NCI-H1930 (cell line): ENCODE data around the gene NHEJ1.

ENCODE experiments used
- DNase-seq, 2 experiments: peaks; one replicate each; lab custom pipeline; 2025; lab: John Stamatoyannopoulos, UW

The NHEJ1 gene

GRCh38 chr2:219182331-219183150 lies 21.9 kb upstream of the NHEJ1 start:
- DNase-seq = no peak

DNA sequence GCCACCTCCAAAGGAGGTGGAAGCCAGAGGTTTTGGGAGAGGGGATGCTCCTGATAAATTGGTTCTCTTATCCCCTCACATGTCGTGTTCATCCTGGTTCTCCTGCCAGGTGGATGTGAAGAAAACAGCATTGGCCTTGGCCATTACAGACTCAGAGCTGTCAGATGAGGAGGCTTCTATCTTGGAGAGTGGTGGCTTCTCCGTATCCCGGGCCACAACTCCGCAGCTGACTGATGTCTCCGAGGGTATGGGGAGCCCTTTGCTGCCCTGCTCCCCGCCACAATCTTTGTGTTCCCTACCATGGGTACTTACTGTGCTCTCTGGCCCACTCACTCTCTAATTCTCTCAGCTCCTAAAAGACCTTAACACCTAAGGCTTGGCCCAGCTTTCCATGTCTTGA lies 20.9 kb upstream of the NHEJ1 start:
- no peak for DNase-seq

DNA sequence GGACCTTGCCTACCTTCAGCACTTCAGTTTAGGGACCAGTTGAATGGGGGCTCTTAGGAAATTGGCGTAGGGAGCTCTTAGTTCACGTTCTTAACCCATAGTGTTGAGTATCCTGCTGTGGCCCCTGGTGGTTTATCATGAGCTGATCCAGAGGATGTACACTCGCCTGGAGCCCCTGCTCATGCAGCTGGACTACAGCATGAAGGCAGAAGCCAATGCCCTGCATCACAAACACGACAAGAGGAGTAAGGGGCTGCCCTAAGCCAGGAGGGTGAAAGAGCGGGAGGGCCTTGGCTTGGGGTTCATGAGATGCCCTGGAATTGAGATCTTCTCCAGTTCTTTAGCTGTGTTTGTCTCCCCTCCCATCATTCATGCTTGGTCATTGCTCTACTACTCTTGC lies 20.3 kb upstream of the NHEJ1 start:
- no peak for DNase-seq

GRCh38 chr2:219179601-219180465 lies 19.2 kb upstream of the NHEJ1 start:
- DNase-seq = no peak

DNA sequence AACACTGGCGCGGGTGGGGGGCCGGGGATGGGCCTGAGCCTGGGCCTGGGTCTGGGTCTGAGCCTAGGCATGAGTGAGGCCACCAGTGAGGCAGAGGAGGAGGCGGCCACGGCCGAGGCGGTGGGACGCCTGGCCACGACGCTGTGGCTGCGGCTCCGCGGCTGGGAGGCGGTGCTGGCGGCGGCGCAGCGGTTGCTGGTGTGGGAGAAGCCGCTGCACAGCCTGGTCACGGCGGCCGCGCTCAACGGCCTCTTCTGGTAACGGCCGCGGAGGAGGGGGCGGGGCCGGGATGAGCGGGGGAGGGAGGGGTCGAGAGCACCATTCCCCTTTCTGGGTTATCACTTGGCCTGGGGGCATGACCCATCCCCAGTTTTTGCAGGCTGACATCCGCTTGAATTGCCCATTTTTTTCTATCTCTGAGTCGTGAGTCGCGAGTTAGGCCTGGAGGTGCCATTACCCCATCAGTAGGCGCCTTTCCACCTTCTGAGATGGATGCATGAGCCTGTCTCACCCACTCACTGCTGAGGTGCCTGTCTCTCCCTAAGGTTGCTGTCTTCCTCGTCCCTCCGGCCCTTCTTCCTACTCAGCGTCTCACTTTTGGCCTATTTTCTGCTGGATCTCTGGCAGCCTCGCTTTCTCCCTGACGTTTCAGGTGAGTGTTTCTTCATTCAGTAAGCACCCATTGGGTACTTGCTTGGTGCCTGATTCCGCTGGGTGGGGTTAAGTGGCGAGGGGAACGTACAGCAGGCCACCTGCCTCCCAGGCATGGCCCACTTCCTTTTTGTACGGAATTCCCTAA lies 18.0 kb upstream of the NHEJ1 start:
- no peak for DNase-seq

- DNase-seq = peak; percentile 84 to 89
Observed at GRCh38 chr2:219177552-219178376, 17.1 kb upstream of the NHEJ1 start, which contains the start of gene RETREG2. TSS of gene RETREG2 (plus strand) at chr2:219178275. CDS start at chr2:219178353, 78 bp downstream.

DNA sequence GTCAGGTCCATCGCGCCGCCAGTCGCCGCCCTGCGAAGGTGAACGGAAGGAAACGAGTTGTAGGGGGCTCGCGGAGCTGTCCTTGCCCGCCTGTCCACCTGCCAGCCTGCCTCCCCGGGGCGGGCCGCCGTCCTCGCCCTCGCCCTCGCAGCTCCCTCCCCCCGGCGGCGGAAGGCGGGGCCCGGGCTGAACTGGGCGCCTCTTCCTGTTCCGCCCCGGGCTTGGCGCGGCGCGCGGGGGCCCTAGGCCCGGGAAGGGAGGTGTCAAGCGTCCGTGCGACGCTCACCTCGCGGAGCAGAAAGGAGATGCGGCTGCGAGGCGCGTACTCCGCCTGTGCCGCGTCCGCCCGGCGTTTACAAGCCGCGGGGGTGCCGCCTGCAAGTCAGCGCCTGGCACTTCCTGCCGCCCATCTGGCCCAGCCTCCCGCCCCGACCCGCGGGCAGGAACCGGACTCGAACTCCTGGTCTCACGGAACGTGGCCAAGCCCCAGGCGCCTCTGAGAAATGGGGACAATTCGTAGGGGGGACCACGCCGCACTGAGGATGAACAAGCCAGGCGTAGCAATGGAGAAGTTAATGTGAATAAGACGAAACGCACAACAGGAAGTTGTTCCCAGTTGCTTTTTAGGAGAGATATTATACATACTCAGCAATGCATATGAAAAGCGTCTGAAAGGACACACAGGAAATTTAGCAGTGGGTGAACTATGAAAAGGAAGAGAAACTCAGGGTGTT lies 16.4 kb upstream of the NHEJ1 start, which contains the start of gene CNPPD1:
TSS of gene CNPPD1 (minus strand) at position 108 of the 734 bp plus-strand sequence. CDS start at position 11, 97 bp downstream.
- peak; percentile 78 to 83 for DNase-seq

- no peak for DNase-seq
Observed at GRCh38 chr2:219175928-219176817, 15.6 kb upstream of the NHEJ1 start.

DNA sequence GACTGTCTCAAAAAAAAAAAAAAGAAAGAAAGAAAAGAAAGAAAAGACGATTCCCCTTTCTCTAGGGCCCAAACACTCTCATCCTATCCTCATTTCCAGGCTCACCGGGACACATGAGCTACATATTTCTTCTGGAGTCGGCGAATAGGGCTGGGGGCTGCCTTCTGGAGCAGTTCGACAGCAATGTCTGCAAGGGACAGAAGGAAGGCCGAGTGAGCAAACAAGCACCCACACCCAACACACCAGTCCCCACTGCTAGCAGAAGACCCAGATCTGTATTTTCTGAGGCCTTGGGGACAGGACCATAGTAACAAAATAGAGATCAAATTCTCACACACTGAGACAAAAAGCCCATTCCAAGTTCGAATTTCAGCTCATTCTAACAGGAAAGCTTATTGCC lies 14.9 kb upstream of the NHEJ1 start:
- no peak for DNase-seq

DNA sequence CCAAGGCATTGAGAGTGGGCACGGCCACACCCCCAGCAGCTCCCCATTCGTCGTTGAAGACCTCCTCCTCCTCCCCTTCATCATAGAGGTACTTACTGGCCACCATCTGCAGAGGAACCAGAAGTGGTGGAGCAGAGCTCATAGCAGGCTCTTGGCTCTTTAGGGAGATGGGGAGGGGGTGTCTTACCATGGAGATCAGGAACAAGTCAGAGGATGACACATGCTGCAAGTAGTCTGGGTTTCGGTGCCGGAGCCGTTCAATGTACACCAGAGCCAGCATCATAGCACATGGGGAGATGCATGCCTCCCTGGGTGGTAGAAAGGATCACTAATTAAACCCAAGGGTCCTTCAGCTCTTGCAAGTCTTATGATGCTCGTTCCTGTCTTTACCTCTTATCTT lies 14.2 kb upstream of the NHEJ1 start:
- no peak for DNase-seq

- no peak for DNase-seq
Observed at GRCh38 chr2:219174146-219174545, 13.5 kb upstream of the NHEJ1 start.

- no peak for DNase-seq
Observed at GRCh38 chr2:219173176-219173575, 12.6 kb upstream of the NHEJ1 start.

- no peak for DNase-seq
Observed at GRCh38 chr2:219172231-219173154, 11.9 kb upstream of the NHEJ1 start.

- peak in 1 of 2 experiments; percentile 24 for DNase-seq
Observed at GRCh38 chr2:219171231-219171651, 10.6 kb upstream of the NHEJ1 start.

GRCh38 chr2:219169930-219170654 lies 9.5 kb upstream of the NHEJ1 start, which contains the start of gene SLC23A3:
TSS of gene SLC23A3 (minus strand) at chr2:219170029. CDS start at chr2:219169984, 45 bp downstream.
- DNase-seq = no peak

DNA sequence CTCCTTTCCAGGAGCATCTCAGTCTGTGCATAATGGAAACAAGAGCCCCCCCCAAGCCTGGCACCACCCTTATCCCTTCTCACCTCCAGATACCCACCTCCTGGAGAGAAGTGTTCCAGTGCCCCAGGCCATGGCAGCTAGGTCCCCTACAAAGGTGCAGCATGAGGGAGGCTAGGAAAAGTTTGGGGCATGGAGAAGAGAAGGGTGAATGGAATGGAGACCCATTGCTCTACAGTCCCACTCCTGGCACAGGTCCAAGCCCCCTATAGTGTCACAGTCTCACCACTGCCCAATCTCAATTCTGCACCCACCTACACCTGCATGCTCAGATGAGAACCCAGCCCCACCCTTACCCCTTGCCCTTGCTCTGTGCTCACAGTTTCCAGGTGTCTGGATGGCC lies 8.3 kb upstream of the NHEJ1 start:
- DNase-seq = no peak

- DNase-seq = no peak
Observed at GRCh38 chr2:219168526-219168925, 7.9 kb upstream of the NHEJ1 start.
